GM21515 (cell line): ENCODE results near the gene ZNF536.
"Not testable (repeated sequence)": the region's sequence is repeated elsewhere in the genome, so short reads cannot be mapped to it uniquely, and the experiment has no call there.

ENCODE experiments used
- ATAC-seq: cut with Tn5 transposase; IDR thresholded peaks from one replicate; pipeline ENCODE4 v1.9.1; 2021; ENCODE audit not compliant: unreplicated experiment

ZNF536 gene

GRCh38 chr19:30443531-30444252, 71.5 kb downstream of the ZNF536 start:
- ATAC-seq = no peak

- no peak for ATAC-seq
These were observed 72.1 kb downstream of the ZNF536 start for GRCh38 chr19:30444253-30444671.

- ATAC-seq = no peak
These were observed 72.6 kb downstream of the ZNF536 start for GRCh38 chr19:30444686-30445232.

GRCh38 chr19:30445385-30445784, 73.2 kb downstream of the ZNF536 start:
- ATAC-seq = no peak

- not testable (repeated sequence) for ATAC-seq
These were observed 73.9 kb downstream of the ZNF536 start for GRCh38 chr19:30446120-30446519.

GRCh38 chr19:30446850-30447552, 74.8 kb downstream of the ZNF536 start:
- no peak for ATAC-seq

GRCh38 chr19:30447553-30447870, 75.3 kb downstream of the ZNF536 start:
- no peak for ATAC-seq

GRCh38 chr19:30448386-30449077, 76.3 kb downstream of the ZNF536 start:
- no peak for ATAC-seq

GRCh38 chr19:30449078-30449590, 77.0 kb downstream of the ZNF536 start:
- no peak for ATAC-seq

GRCh38 chr19:30449673-30450072, 77.5 kb downstream of the ZNF536 start:
- no peak for ATAC-seq

- ATAC-seq = no peak
These were observed 77.9 kb downstream of the ZNF536 start for GRCh38 chr19:30450100-30450499.

GRCh38 chr19:30450835-30451321, 78.7 kb downstream of the ZNF536 start:
- ATAC-seq = no peak

GRCh38 chr19:30452931-30453330, 80.7 kb downstream of the ZNF536 start:
- ATAC-seq = no peak

GRCh38 chr19:30453743-30454142, 81.6 kb downstream of the ZNF536 start:
- ATAC-seq = no peak

- ATAC-seq = no peak
These were observed 83.7 kb downstream of the ZNF536 start for GRCh38 chr19:30455881-30456280.

- ATAC-seq = no peak
These were observed 85.3 kb downstream of the ZNF536 start for GRCh38 chr19:30457484-30457883.

- ATAC-seq = no peak
These were observed 87.7 kb downstream of the ZNF536 start for GRCh38 chr19:30459859-30460258.

GRCh38 chr19:30464162-30464561, 92.0 kb downstream of the ZNF536 start:
- ATAC-seq = no peak

GRCh38 chr19:30466598-30466997, 94.4 kb downstream of the ZNF536 start:
- ATAC-seq = not testable (repeated sequence)

GRCh38 chr19:30467239-30467638, 95.1 kb downstream of the ZNF536 start:
- no peak for ATAC-seq

GRCh38 chr19:30469774-30470173, 97.6 kb downstream of the ZNF536 start:
- no peak for ATAC-seq
